RWPE2 (cell line): ENCODE results near the gene SEMA6D.

Experiments
- ATAC-seq: fragments of 200-7000 bp; cut with Tn5 transposase; 3 replicates; pipeline ENCODE4 v1.9.1; 2021; ENCODE audit warnings: low read depth
- DNase-seq: peaks from one replicate; pipeline ENCODE4 v3.0.0-alpha.2; 2020; ENCODE audit warnings: low spot score
- H3K27ac ChIP-seq: fragments of 450-650 bp; 2 replicates; pipeline ENCODE4 v1.5.1; 2017; ENCODE audit warnings: mild to moderate bottlenecking; ENCODE audit not compliant: poor library complexity, severe bottlenecking
- H3K27me3 ChIP-seq: fragments of 250-450 bp; sonication (Bioruptor Pico); 2 replicates; pipeline ENCODE4 v1.5.1; 2021; ENCODE audit warnings: mild to moderate bottlenecking, moderate library complexity; ENCODE audit not compliant: insufficient read depth, poor library complexity, severe bottlenecking
- H3K36me3 ChIP-seq: fragments of 250-450 bp; sonication (Bioruptor Pico); 2 replicates; pipeline ENCODE4 v1.5.1; 2020; ENCODE audit warnings: low read depth, mild to moderate bottlenecking, moderate library complexity
- H3K4me1 ChIP-seq: fragments of 250-450 bp; sonication (Bioruptor Pico); 2 replicates; pipeline ENCODE4 v1.5.1; 2021; ENCODE audit warnings: mild to moderate bottlenecking, moderate library complexity; ENCODE audit not compliant: insufficient read depth, poor library complexity, severe bottlenecking
- H3K4me3 ChIP-seq: fragments of 250-450 bp; sonication (Bioruptor Pico); 2 replicates; pipeline ENCODE4 v1.5.1; 2021; ENCODE audit warnings: mild to moderate bottlenecking, moderate library complexity; ENCODE audit not compliant: severe bottlenecking
- H3K9me3 ChIP-seq: fragments of 250-450 bp; sonication (Bioruptor Pico); 2 replicates; pipeline ENCODE4 v1.5.1; 2021; ENCODE audit warnings: mild to moderate bottlenecking, moderate library complexity; ENCODE audit not compliant: severe bottlenecking
- TF ChIP-seq, protein P1 (sequence below): fragments of 450-650 bp; IDR thresholded peaks from one replicate; pipeline ENCODE4 v1.5.1; 2017; ENCODE audit warnings: mild to moderate bottlenecking, moderate library complexity; ENCODE audit not compliant: poor library complexity, severe bottlenecking

The SEMA6D gene

GRCh38 chr15:47801522-47801921 lies 84.2 kb downstream of the SEMA6D start:
- ATAC-seq, result peak; percentile 98
- H3K27ac ChIP-seq, result peak overlapping the region; percentile 69

GRCh38 chr15:47802216-47802615 lies 84.9 kb downstream of the SEMA6D start:
- Histone ChIP-seq H3K27ac (peak overlapping the region; percentile 69), H3K4me3 (no peak overlapping the region), H3K9me3 (no peaks in the 10 kb centered on the region), H3K27me3 (no peaks in the 10 kb centered on the region), H3K36me3 (no peaks in the 10 kb centered on the region), H3K4me1 (peaks cover 24% of the 10 kb centered on the region)
- no peak for DNase-seq
- ATAC-seq, result no peak
- TF ChIP-seq, protein P1, sequence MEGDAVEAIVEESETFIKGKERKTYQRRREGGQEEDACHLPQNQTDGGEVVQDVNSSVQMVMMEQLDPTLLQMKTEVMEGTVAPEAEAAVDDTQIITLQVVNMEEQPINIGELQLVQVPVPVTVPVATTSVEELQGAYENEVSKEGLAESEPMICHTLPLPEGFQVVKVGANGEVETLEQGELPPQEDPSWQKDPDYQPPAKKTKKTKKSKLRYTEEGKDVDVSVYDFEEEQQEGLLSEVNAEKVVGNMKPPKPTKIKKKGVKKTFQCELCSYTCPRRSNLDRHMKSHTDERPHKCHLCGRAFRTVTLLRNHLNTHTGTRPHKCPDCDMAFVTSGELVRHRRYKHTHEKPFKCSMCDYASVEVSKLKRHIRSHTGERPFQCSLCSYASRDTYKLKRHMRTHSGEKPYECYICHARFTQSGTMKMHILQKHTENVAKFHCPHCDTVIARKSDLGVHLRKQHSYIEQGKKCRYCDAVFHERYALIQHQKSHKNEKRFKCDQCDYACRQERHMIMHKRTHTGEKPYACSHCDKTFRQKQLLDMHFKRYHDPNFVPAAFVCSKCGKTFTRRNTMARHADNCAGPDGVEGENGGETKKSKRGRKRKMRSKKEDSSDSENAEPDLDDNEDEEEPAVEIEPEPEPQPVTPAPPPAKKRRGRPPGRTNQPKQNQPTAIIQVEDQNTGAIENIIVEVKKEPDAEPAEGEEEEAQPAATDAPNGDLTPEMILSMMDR, result no peak

More at GRCh38 chr15:47801522-47801921, 84.2 kb downstream of the SEMA6D start:
- no peak overlapping the region for H3K4me3 ChIP-seq
- TF ChIP-seq, protein P1, result no peak
- H3K4me1 ChIP-seq, result peaks cover 24% of the 10 kb centered on the region
- no peaks in the 10 kb centered on the region for H3K36me3 ChIP-seq
- H3K9me3 ChIP-seq, result no peaks in the 10 kb centered on the region
- no peaks in the 10 kb centered on the region for H3K27me3 ChIP-seq
- peak; percentile 92 for DNase-seq

DNA sequence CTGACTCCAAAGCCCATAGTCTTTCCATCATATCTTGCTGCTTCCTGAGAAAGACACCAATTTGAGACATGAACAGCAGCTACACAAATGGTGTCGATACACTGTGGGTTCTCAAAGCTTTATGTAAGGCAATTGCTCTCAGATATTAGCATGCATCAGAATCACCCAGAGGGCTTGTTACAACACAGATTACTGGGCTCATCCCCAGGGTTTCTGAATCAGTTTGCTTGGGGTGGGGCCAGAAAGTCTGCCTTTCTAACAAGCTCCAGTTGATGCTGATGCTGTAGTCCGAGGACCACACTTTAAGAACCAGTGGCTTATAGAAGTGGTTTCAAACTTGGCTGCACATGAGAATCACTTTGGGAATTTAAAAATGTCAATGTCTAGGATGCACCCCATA lies 86.5 kb downstream of the SEMA6D start:
- H3K9me3 ChIP-seq, result no peaks in the 10 kb centered on the region
- H3K36me3 ChIP-seq, result no peaks in the 10 kb centered on the region
- TF ChIP-seq, protein P1, result no peak
- DNase-seq (no peak), ATAC-seq (peak; percentile 33)
- no peaks in the 10 kb centered on the region for H3K27me3 ChIP-seq
- no peak overlapping the region for H3K27ac ChIP-seq
- H3K4me3 ChIP-seq, result no peak overlapping the region
- H3K4me1 ChIP-seq, result peaks cover 24% of the 10 kb centered on the region

- Histone ChIP-seq H3K4me1 (peaks cover 24% of the 10 kb centered on the region), H3K27me3 (no peaks in the 10 kb centered on the region), H3K36me3 (no peaks in the 10 kb centered on the region), H3K9me3 (no peaks in the 10 kb centered on the region), H3K4me3 (no peak overlapping the region), H3K27ac (no peak overlapping the region)
- ATAC-seq (no peak), DNase-seq (no peak)
- TF ChIP-seq, protein P1, result no peak
Measured at GRCh38 chr15:47804733-47805132, 87.4 kb downstream of the SEMA6D start.

DNA sequence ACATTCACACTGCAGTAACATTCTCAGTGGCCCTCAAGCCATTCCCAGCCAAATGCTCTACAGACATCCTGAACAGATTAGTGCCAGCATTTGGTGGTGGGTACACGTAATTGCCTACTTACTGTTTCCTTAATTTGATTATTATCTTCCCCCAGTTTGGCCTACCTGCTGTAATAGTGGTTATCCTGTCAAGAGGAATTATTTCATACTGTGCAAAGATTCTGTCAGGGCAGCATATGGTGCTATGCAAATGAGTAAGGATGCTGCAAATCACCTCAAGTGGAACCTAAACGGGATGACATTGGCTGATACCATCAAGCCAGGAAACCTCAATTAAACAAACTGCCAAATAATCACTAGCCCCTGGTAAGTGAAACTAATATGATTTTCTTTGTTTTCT lies 88.7 kb downstream of the SEMA6D start:
- TF ChIP-seq, protein P1, result no peak

More for the DNA sequence above, 88.7 kb downstream of the SEMA6D start:
- Histone ChIP-seq H3K27ac (no peak overlapping the region), H3K27me3 (no peaks in the 10 kb centered on the region), H3K9me3 (no peaks in the 10 kb centered on the region), H3K4me3 (no peak overlapping the region), H3K36me3 (no peaks in the 10 kb centered on the region), H3K4me1 (peaks cover 20% of the 10 kb centered on the region)
- DNase-seq (no peak), ATAC-seq (no peak)
